HG03039 (cell line): ENCODE results near the gene CFAP221.

Source experiments
- ATAC-seq: cut with Tn5 transposase; IDR thresholded peaks from one replicate; pipeline ENCODE4 v1.9.1; 2021; ENCODE audit warnings: mild to moderate bottlenecking, moderate library complexity; ENCODE audit not compliant: unreplicated experiment

The CFAP221 gene

DNA sequence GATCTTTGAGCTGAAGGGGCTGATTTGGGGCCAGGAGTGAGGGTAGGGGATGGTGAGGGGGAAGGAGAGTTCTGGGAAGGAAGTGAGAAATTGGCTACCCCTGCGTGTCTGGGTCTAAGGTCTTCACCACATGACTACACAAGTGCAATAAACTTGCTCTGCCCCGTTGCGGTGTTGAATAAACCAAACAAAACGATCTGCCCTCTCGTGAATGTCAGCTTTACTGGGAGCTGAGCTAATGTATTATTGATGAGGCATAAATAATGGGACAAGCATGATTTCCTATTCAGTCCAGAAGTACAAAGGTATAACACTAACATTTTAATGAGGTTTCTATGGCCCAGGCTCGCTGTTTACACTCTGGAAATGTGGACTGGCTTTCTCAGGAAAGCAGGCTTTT lies 8.0 kb upstream of the CFAP221 start:
- no peak for ATAC-seq

DNA sequence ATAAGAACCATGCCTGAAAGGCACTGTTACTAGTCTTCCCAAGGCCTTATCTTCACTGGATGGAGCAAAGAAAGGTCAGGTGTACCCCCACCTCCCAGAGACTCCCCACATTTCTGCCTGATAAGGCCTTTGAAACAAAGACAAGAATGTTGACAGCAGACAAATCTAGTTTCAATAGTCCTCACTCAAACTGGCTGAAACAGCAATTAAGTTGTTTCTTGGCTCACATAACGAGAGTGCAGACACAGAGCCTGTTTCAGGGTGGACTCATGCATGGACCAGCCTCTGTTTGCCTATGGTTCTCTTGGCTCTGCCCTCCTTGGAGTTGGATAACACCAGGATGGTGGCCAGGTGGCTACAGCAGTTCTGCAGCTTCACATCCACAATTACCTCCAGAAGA lies 7.5 kb upstream of the CFAP221 start:
- ATAC-seq = no peak

DNA sequence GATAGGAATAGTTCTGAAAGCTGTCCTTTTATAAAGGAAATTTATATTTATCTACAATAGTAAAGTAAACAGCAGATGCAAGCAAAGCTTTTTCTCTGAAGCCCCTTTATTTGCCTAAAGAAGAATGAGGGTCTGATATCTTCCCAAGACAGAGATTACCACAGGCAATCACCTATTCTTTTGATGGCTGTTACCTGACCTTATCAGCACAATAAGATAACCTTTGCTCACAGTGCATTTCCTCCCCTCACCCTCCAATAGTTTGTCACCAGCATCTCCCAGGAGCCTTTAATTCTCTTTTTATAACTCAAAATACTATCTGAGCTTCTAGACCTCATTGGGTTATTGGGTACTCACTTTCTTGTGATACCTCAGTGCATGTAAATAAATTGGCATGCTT lies 6.5 kb upstream of the CFAP221 start:
- ATAC-seq = no peak

DNA sequence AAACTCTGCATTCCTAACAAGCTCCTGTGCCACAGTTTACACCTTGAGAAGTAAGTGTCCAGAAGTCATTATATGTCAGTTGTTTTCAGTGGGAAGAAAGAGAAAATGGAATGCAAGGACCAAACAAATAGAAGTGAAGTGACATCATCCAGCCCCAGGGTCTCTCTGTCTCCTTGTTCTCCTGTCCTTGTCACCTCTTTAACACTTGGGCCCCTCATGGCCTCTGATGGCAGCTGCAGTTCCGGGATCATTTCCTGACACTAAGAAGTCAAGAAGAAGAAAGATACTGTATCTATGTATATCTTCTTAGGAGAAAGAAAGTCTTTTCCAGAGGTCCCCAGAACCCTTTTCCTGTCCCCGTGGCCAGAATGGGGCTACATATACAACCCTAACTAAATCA lies 2.8 kb upstream of the CFAP221 start:
- no peak for ATAC-seq

DNA sequence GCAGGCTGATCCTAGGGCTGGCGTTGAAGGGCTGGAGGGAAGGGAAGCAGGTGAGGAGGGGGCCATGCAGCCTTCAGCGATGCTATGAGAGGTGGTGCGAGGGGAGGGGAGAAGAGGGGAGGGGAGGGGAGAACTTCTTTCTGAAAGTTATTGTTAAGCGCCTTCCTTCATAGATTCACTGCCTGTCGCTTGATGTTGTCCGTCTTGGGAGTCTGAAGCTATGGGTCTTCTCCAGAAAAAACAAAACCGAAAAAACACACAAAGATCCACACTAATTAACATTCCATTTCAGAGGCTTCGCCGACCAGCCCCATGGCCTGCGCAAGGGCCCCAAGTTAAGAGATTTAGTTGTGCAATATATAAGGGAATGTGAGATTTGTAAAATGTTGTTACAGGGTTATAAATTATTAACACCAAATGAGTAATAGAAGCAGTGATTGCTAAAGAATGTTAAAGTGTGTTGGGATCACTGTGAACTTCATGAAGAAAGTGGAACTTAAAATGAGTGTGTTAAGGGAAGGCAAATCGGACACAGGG lies 758 bp downstream of the CFAP221 start:
- no peak for ATAC-seq

DNA sequence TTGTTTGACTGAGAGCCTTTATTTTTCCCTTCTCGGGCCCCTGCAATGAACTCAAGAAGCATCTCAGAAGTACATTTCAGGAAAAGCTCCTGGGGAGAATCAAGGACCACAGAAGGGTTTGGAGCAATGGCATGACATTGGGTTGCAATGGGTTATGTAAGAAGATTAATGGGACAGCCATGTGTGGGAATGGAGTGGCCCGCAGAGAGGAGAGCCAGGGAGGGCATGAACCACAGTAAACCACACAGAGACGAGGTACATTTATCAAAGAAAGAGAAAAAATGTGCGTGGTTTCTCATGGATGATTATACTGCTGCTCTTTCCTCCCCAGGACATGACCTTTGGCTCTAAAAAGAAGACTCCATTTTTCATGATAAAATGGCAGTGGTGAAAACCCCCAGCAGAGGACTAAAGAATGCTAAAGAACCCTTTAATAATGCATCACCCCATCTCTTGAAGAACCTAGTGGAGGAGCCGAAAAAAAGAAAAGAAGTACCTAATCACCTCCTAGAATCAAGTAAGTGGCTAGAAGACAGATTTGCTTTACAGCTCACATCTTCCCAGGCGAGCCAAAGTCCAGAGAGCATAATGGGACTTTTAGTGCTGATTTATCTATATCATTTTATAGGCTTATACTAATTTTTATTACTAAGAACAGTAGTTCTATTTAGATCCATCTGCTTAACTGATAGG lies 1.7 kb downstream of the CFAP221 start:
- no peak for ATAC-seq

GRCh38 chr2:119546447-119546767 lies 2.2 kb downstream of the CFAP221 start:
- ATAC-seq = no peak

GRCh38 chr2:119548516-119549120 lies 4.4 kb downstream of the CFAP221 start:
- no peak for ATAC-seq

- no peak for ATAC-seq
These were observed 5.0 kb downstream of the CFAP221 start for GRCh38 chr2:119549241-119549640.

DNA sequence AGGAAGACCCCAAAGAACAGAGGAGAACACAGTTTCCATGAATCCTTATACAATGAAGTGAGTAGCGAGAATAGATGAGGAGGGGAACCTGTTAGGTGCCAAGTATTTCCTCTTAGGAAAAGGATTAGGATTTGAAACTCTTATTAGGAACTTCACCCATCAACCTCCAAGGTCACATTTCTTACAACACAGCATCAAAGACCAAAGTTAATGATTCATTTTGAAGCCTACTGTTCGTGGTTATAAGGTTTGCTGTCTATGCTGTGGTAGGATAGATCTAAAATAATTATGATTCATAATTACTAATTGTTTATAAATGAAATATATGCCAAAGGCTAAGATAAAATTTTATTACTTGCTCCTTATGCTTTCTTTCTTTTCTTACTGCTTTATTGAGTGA lies 6.1 kb downstream of the CFAP221 start:
- ATAC-seq = no peak

GRCh38 chr2:119550856-119551255 lies 6.6 kb downstream of the CFAP221 start:
- no peak for ATAC-seq

- no peak for ATAC-seq
These were observed 8.7 kb downstream of the CFAP221 start for GRCh38 chr2:119552902-119553301.

DNA sequence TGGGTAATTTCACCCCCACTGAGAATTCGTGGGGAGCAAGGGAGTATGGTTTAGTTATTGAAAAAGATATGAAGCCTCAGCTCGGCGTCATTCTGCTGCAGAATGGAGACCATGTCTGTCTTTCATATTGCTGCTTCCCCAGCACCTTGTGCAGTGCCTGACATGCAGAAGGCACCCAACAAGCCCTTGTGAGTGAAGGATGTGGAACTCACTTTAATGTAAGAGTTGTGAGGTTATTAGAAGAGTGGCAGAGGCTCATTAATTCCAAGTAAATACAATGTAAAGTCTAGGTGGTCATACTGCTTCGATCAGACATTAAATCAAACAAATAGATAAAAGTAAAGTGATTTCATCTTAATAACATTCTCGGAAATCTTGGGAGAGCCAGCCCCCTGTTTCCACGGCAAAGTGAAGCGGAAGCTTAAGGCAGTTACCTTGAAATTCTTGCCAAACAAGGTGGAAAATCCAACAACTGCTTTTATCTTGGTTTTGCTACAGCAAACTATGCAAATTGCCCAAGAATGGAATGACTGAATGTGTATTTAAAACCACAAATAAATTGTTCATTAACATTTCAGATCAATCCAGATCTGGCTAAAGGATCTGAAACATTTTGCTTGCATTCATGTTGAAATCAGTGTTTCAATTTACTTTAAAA lies 9.6 kb downstream of the CFAP221 start:
- no peak for ATAC-seq

DNA sequence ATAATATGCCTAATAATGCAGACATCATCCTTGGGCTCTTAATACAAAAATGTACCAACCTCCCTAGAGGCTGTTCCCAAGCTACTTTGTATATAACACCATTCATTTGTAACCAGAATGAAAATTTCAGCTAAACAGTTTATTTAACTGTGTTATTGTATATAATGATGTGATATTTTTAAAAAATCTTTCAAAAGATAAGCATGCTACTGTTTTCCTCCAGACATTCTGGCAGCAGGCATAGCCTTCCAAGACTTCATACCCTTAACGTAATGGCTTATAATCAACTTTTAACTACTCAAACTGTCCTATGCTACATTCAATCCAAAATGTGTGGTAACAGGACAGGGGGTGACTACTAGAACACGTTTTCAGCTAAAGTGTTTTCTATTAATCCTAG lies 21.2 kb downstream of the CFAP221 start:
- no peak for ATAC-seq

- no peak for ATAC-seq
These were observed 23.0 kb downstream of the CFAP221 start for GRCh38 chr2:119567292-119567691.

GRCh38 chr2:119574108-119574815 lies 30.0 kb downstream of the CFAP221 start:
- ATAC-seq = peak; percentile 96

GRCh38 chr2:119574864-119575263 lies 30.6 kb downstream of the CFAP221 start:
- ATAC-seq = no peak

DNA sequence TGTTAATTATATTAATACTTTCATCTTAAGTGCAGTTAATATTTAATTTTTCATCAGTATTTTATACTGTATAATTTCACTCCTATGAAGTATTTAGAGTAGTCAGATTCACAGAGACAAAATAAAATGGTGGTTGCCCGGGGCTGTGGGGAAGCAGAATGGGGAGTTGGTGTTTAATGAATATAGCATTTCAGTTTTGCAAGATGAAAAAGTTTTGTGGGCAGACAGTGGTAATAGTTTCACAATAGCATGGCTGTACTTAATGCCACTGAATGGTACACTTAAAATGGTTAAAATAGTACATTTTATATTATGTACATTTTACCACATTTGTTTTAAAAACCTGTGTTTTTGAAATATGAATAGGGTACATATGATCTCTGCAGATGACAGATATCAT lies 31.2 kb downstream of the CFAP221 start:
- ATAC-seq = no peak

DNA sequence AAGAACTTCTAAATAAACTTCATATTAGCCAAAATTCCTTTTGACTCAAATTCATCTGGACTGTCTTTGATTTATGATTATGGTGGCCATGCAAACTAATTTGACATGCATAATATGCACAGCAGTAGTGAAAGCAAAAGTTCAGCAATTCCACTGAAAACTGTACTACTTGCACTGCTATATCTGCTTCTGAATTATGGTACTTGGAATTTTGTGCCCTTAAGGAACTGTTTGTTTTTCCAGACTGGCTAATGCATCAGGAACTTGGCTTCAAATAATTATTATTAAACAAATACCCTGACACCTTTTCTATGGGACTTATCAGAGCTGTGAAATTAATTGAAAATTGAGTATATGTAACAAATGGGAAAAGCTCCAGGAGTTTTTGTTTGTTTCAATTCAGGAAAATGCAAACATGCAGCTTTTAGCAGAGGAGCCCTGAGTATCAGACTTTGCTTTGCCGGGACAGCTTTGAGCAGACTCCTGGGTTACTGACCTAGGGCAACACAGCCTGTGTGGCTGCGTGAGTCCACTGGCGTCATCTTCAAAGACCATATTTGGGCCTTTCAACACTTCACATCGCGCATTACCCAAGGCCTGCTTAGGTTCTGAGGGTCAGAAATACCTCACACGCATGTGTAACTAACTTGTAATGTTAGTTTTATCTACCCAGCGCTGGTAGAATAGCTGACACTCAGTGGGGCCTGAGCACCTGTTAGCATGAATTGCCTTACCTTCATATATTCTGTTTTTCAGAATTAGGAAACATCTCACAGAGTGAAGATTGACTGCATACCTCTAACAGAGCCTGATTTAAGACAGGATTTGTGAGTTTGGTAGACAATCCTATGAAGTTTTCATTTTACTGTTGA lies 35.4 kb downstream of the CFAP221 start:
- no peak for ATAC-seq

- ATAC-seq = no peak
These were observed 36.4 kb downstream of the CFAP221 start for GRCh38 chr2:119580550-119581072.
